Posterior cingulate gyrus (tissue), 11 donors: ENCODE results near the gene VCP.
A peak's percentile ranks its signal among the peaks of the same experiment; 100 is the strongest.

Source experiments
- DNase-seq, 10 donors: peaks; one replicate each; pipeline versions ENCODE4 v3.0.0 to v3.0.0-alpha.2; 2020 to 2021; ENCODE audit warnings: mixed read lengths in 3 of 10
- intact Hi-C: fragments of 100-400 bp; cut with DNase I; formaldehyde crosslinking; loops from one replicate; pipeline ENCODE4 v1.15.1; 2023

VCP gene

DNA sequence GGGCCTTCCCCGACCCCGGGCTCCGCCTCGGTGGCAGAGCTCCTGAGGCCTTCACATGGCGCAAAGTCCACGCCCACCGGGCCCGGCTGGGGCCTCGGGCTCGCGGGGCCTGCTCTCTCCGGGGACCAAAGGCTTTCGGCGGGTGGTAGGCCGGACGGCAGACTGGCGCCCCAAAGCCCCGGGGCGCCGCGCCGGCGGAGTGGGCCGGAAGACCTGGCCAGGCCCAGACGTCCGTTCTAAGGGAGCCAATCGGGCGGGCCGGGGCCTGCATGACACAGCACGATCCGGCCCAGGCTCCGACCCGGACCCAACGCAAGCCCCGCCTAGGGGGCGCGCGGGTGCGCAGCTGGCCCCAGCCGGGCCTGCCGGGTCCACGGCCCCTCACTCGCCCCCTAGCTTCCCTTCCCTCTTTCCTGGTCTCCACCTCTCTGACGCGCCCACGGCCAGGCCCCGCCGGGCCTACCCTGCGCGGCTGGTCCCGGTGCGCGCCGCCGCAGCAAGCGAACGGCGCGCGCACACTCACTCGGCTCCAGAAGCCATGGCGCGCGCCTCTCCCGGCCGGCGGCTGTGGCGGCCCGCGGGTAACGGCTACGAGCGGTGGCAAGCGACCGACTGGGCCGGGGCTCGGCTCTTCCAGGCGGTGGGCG lies 488 bp downstream of the VCP start:
- intact Hi-C loops = loop anchor here (1.0 to 10.0 kb wide), 3 partner anchors 8 to 93 kb away; partner anchors contain the start of gene UNC13B
- DNase-seq = peak; percentile 47 to 96 (median 72)

DNA sequence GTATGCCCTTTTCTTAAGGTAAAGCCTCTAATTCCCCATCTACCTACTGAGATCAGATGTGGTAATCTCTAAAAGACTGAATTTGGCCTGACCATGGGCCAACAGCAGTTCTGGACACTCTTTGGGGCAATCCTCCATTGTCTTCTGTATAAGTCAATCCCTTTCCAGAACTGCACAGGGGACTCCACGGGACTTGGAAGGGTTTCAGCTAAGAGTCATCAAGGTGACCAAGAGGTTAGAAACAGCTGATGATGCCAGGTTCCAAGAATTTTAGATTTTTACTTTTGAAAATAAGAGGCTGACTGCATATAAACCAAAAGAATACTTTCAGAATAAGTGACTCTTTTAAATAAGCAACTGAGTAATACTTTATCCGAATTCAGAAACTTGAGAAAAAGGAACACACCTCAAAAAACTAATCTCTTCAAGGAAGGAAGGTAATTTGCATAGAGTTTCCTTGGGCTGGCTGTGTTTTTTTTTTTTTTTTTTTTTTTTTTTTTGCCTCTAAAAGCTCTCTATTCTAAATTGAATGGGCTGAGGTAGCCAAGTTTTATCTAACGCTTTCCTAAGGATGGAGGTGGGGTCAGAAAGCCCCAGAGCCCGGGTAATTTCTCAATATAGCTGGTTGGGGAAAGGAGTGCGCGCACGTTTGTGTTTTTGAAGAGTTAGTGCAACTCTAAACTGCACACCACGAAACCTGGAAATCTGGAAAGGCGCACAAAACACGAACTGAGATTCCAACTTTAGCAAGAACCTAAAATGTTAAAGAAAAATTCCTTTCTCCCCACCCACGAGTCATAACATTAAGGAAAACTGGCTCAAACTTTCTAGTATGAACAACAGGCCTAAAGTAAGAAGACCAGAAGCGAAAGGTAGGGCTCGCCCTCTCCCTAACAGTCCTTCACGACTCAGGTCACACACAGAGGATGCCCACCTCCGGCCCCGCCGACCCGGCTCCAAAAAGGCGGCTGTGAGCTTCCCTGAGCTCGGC lies 1.3 kb downstream of the VCP start:
- DNase-seq = peak in 1 of 10 donors; percentile 8
- intact Hi-C loops = loop anchor here (10.0 kb wide), 1 partner anchor 94 kb away; the partner anchor contains the start of gene UNC13B

DNA sequence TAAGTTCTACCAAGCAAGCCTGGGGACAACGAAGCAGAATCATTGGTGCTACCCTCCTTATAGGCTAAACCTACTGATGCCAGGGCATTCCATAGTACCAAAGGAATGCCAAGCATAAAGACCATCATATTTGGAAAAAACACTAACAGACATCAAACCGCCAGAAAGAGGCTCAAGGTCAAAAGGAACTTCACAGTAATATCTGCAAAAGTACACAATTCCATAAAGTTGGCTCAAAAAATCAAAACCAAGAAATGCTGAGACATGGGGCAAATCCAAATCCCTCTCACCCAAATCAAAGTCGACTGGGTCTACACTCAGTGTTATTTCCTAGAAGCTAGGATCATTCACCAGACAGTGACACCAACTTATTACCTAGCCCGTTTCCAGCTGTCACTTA lies 3.4 kb downstream of the VCP start:
- no peak for DNase-seq
- intact Hi-C loops = no loop called here

DNA sequence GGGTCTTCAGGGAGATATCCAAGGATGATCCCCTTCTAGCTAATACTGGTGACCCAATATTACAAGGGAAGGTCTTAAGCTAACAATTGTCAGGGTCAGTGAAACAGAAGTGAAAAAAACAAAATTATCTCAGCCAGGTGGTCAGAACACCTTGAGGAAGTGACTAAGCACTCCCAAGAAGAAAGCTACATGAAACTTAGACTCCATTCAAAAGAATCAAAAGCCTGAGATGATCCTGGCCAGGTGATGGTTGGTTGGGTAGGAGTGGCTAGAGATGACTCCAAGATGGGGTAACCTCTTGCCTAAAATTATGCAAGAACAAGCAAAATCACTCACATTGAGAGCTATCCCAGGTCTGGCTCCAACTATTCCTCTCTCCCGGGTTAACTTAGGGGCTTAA lies 5.4 kb downstream of the VCP start:
- intact Hi-C loops = no loop called here
- no peak for DNase-seq

DNA sequence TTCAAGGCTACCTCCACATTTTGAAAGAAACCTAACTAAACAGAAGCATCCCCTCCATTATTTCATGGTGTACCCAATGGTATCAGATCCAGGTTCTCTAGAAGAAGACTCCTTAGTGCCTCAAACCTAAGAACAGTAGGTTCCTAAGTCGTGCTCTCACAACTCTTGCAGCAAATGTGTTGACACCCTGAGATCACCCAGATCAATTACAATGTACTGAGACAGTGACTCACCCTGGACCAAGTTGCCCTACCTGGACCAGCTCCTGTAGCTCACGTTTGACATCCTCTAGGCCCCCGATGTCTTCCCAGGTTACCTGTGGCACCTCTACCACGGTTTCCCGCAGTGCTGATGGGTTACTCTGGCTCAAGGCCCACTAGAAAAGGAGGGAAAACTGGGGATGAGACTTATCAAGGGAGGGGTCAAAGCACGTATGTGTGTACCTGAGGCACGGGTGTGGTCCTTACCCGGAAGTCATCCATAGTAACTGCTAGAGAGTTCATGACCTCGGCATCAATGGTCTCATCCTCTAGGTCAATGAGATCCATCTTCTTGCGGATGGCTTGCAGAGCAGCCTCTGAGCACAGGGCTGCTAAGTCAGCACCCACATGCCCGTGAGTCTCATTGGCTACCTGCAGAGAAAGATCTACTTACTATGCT lies 11.7 kb downstream of the VCP start:
- no peak for DNase-seq
- intact Hi-C loops = no loop called here

DNA sequence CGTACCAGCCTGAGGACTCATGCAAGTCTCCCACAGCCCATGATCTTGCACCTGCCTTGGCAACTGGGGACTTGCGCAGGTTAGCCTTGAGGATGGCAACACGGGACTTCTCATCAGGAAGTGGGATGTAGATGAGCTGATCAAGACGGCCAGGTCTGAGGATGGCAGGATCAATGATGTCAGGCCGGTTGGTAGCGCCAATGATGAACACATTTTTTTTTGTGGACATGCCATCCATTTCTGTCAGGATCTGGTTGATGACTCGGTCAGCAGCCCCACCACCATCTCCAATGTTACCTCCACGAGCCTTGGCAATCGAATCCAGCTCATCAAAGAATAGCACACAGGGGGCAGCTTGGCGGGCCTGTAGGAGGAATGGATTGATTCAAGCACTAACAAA lies 13.0 kb downstream of the VCP start:
- DNase-seq = peak in 1 of 10 donors; percentile 33
- intact Hi-C loops = no loop called here

DNA sequence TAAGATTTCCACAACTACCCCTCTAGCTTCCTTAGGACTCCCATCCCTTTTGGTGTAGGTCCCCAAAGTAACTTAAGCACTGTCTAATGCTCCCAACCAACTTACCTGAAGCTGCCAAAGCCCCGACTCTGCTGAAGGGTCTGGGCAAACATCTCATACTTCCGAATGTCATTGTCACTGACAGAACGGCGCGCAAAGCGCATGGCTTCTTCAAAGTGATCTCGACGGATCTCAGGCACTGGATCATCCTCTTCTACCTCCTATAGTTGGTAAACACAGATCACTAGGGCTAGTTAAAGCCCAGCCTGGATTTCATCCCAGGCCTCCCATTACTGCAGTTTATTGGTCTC lies 15.2 kb downstream of the VCP start:
- intact Hi-C loops = no loop called here
- DNase-seq = no peak

DNA sequence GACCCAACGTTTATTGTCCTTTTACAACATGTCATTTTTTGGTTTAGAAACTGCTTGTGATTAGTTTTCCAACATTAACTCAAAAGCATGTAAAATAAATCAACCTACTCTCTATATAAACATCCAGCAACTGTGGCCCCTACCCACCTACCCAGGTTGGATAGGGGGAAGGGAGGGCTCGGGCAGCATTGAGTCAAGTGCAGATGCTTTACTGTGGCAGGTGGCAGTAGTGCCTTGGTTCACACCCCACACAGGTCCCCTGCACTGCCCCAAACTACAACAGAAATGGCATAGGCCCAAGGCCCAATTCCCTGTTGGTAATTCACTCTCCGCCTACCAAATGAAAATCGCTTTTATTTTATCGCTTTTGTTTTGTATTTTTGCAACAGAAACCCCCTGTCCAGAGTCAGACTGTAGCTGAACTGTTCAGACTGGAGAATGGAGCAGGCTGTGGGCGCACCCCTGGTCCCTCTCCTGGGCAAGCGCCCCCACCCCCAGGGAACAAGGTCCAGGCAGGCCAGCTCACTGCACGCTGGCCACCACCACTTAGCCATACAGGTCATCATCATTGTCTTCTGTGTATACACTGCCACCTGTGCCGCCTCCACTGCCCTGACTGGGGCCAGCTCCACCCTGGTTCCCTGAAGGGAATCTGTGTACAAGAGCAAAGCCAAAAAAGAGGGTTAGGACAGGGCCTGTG lies 15.7 kb downstream of the VCP start:
- DNase-seq = peak in 1 of 10 donors; percentile 58
- intact Hi-C loops = no loop called here

DNA sequence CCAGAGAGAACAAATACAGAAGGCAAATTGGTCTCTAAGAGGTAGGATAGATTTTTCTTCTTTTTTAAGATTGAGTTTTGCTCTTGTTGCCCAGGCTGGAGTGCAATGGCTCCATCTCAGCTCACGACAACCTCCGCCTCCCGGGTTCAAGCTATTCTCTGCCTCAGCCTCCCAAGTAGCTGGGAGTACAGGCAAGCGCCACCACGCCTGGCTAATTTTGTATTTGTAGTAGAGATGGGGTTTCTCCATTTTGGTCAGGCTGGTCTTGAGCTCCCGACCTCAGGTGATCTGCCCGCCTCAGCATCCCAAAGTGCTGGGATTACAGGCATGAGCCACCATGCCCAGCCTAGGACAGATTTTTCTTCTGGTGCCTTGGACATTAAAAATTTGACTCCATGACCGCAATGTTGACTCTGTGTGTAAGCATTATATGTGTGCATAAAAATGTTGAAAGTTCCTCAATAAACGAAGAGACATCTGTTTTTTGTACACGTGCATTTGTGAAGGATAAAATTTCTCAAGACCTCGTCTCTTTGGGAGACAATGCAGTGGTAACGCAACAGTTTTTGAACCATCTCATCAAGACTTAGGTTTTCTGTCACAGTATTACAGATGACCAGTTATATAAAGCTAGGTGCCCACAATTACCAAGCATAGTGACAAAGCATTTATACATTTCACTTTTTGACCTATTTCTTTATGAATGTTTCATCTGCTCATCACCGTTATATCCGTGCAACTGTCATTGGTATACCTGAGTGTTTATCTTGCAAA lies 17.4 kb downstream of the VCP start:
- no peak for DNase-seq
- intact Hi-C loops = no loop called here

DNA sequence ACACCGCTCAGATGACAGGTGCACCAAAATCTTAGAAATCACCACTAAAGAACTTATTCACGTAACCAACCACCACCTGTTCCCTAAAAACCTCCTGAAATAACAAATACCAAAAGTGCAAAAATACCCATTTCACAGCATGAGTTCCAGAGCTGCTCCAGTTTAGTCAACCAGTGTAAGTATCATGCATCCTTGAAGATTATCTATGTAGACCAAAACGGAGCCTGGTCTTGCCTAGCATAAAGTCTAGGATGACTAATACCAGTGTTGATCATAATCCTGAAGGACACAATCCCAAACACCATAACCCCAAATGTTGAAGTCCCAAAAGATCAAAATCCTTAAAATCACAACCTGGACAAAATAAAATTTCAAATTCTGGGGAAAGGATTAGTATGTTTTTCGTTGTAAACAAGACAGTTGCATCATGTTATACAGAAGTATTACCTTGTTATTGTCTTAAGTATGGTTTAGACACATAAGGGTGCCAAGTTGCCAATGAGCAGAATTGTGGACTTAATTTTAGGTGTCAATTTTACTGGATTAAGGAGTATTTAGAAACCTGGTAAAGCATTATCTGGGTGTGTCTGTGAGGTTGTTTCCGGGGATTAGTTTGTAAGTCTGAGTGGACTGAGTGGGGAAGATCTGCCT lies 18.1 kb downstream of the VCP start:
- no peak for DNase-seq
- intact Hi-C loops = no loop called here

DNA sequence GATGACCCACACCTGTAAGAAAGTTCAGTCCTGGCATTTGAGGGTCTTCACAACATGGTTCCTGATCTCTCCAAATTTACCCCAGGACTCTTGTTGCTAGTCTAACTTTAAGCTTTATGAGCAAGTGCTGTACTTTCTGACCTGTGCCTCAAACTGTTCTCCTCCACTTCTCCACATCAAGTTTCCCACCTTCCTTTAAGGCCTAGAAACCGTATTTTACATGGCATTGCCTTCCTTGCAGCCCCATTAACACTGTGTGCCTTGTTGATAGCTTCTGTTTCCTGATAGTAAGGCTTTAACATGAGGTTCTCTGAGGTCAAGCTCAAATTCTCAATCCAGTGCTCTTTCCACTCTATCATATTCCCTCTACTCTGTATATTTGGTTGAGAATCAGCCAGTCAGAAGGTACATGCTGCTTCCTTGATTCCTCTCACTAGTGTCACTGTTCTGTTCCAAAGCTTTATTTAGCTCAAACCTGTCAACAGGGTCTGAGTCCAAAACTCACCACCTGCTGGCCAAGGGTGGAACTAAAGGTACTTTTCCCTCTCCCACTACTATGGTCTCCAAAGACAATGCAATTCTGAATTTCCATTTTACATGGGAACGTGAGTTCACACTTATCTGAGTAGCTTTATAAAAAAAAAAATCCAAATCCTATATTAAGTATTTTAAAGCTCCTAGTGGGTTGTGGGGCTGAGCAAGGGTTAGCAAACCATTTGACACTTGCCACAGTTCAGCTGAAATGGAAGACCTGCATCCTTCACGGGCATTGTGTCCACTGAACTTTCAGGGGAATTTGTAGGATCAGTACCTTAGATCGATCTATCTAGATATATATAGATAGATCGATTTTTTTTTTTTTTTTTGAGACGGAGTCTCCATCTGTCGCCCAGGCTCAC lies 21.1 kb downstream of the VCP start:
- peak in 4 of 10 donors; percentile 25 to 81 (median 43) for DNase-seq
- intact Hi-C loops = no loop called here

DNA sequence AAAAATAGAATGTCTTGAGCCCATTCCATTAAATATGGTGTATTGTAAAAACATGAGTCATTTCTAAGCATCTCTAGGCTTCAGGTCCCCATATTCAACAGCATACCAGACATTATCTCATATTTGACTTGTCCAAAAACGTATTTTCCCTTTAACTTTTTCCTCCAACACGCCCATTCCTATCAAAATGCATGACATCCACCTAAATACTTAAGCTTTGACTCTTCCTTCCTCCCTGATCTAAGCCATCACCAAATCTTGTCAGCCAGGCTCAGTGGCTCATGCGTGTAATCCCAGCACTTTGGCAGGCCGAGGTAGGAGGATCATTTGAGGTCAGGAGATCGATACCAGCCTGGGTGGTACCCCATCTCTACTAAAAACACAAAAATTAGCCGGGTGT lies 23.9 kb downstream of the VCP start:
- no peak for DNase-seq
- intact Hi-C loops = no loop called here

DNA sequence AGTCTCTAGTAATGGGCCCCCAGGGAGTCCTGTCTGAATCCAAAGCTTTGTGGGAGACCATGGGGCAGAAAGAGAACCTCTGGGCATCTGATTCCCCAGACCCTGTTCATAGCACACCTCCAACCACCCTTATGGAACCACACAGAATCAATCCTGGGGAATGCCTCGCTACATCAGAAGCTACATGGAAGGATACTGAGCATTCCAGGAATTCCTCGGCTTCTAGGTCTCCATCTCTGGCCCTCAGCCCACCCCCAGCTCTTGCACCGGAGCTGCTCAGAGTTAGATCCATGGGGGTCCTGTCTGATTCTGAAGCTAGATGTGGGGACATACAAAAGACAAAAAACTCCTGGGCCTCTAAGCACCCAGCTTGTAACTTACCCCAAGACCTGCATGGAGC lies 28.4 kb downstream of the VCP start:
- intact Hi-C loops = no loop called here
- no peak for DNase-seq

DNA sequence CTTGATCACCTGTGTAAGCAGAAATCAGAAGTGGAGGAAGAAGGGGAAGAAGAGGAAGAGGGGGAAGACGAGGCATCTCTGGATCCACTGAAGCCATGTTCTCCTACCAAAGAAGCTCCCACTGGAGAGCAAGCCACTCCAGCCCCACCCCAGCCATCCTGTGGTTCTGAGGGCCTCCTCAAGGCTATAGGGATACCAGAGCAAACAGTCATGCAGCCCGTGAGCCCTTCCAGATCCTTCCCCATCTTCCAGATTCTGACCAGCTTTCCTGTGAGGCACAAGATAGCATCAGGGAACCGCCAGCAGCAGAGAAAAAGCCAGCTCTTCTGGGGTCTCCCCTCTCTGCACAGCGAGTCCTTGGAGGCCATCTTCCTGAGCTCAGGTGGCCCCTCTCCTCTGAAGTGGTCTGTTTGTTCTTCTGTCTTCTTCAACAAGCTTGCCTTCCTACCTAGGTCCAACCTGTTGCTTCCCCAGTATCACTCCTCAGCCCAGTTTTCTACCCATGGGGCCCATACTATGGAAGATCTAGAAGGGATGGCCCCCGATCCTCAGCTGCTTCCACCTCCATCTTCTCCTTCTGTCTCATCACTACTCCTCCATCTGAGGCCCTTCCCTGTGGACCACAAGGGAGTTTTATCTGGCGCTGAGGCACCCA lies 29.4 kb downstream of the VCP start:
- DNase-seq = peak in 1 of 10 donors; percentile 34
- intact Hi-C loops = no loop called here

DNA sequence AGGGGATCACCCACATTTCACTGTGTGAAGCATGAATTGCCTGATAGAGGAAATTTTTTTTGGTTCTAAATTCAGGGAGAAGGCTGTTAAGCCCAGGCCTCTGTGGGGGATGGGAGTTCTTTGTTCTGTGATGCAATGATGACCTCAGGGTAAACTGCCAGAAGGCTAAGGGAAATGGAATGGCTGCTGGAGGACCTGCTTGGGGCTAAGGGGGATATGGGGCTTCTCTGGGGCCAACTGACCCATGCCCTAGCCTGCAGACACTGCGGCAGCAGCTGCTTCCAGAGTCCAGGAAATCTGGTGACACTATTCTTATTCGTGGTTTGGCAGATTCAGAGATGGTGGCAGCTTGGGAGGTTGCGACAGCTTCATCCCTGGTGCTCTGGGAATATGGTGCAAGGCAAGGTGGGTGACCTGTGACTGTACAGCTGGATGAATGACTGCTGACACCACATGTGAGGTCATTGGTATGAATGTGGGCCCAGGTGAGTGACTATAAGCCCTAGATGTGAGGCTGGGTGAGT lies 30.3 kb downstream of the VCP start:
- DNase-seq = no peak
- intact Hi-C loops = no loop called here

DNA sequence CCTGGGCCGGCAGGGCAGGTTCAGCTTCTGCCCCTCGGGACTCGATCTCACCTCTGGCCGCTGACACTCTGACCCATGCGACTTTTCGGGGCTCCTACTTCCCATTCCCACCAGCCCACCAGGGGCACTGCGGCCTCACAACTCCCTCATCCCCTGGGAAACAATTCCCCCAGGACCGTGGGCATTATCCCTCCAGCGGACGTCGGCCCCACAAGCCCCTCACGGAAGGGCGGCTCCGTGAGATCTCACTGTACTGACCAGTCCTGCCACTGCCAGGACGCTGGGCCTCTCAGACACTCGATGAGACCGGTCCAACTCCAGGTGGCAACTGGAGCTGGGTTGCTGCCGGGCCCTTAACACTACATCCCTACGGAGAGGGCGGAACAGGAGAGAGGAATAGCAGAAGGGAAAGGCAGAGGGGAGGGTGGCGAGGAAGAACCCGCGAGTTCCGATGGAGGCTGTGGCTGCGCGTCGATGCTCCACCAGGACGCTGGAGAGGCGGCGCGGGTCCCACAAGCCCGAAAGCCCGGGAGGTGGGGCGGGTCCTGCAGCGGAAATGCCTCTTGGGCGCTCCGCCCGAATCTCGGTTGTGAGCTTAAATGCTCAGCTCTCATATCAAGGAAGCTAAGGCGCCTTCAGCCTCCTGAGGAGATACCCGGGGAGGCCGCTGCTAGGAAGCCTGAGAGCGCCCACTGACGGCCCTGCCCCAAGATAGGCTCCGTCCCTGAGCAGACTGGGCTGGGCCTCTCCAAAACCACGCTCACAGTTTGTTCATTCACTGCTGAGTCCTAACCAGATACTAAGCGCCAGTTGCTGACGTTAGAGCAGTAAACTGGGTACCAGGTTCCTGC lies 36.3 kb downstream of the VCP start:
- intact Hi-C loops = no loop called here
- peak in 3 of 10 donors; percentile 71 to 83 (median 73) for DNase-seq

DNA sequence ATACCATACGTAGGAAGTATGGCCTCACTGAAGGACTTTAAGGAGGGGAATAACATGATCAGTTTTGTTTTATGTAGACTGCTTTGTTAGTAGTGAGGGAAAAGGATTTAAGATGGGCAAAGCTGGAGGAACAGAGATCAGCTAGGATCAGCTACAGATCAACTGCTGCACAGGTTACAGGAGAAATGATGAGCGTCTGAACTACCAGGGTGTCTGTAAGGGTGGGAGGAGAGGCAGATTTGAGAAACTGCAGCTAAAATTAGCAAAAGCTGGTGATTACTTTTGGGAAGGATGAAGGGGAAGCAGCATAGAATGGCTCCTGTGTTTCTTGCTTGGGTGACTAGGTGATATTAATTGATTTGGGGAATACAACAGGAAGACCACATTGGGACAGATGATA lies 39.3 kb downstream of the VCP start:
- intact Hi-C loops = no loop called here
- DNase-seq = no peak
